WTC11 (cell line): ENCODE data around the gene GSN. TPM values are rescaled to one million over a fixed set of nuclear protein-coding genes. Genes with fewer than 3 reads are reported as not detected.

ENCODE experiments used
- ATAC-seq: fragments of 200-7000 bp; cut with Tn5 transposase; 2 replicates; pipeline ENCODE4 v1.10.0; 2021; ENCODE audit warnings: mild to moderate bottlenecking, moderate library complexity
- Bru-seq: library from RNA; stranded (reverse); fragments of 400-500 nt; gene quantifications from one replicate; lab custom pipeline; 2021; lab: Mats Ljungman, UMichigan
- CTCF ChIA-PET: fragments of 300-600 bp; sonication (Branson Sonifier 250); formaldehyde crosslinking; loops from one replicate; lab custom pipeline; 2021; ENCODE audit warnings: antibody characterized with exemption; lab: Charles Lee
- POLR2A ChIA-PET: fragments of 350-600 bp; sonication (Branson Sonifier 250); formaldehyde crosslinking; loops from one replicate; lab custom pipeline; 2021; ENCODE audit warnings: antibody characterized with exemption; lab: Charles Lee
- DNase-seq: peaks from one replicate; pipeline ENCODE4 v3.0.0; 2021; ENCODE audit warnings: low spot score
- H3K27ac Mint-ChIP-seq: 2 replicates; pipeline ENCODE4 v1.8.0; 2021; ENCODE audit warnings: mixed read lengths
- H3K27me3 Mint-ChIP-seq: 2 replicates; pipeline ENCODE4 v1.8.0; 2021; ENCODE audit warnings: low read depth, mild to moderate bottlenecking, moderate library complexity, mixed read lengths
- H3K36me3 Mint-ChIP-seq: 2 replicates; pipeline ENCODE4 v1.8.0; 2021; ENCODE audit warnings: mixed read lengths
- H3K4me1 Mint-ChIP-seq: 2 replicates; pipeline ENCODE4 v1.8.0; 2022; ENCODE audit warnings: mixed read lengths
- H3K4me3 Mint-ChIP-seq: 2 replicates; pipeline ENCODE4 v1.8.0; 2021; ENCODE audit warnings: mild to moderate bottlenecking, moderate library complexity, mixed read lengths
- H3K9me3 Mint-ChIP-seq: 2 replicates; pipeline ENCODE4 v1.8.0; 2021; ENCODE audit warnings: mixed read lengths
- CREB1 ChIP-seq: sonication (generic); formaldehyde crosslinking; IDR thresholded peaks from 2 replicates; pipeline ENCODE4 v1.8.0; 2023; ENCODE audit warnings: mild to moderate bottlenecking, missing genetic modification reagents
- CREM ChIP-seq: sonication (generic); formaldehyde crosslinking; IDR thresholded peaks from 2 replicates; pipeline ENCODE4 v1.8.1; 2022; ENCODE audit warnings: mild to moderate bottlenecking, missing genetic modification reagents, moderate library complexity
- ESRRA ChIP-seq: sonication (generic); formaldehyde crosslinking; IDR thresholded peaks from 2 replicates; pipeline ENCODE4 v1.8.1; 2022; ENCODE audit warnings: mild to moderate bottlenecking, missing genetic modification reagents, borderline replicate concordance
- MAX ChIP-seq: sonication (generic); formaldehyde crosslinking; IDR thresholded peaks from 2 replicates; pipeline ENCODE4 v1.8.0; 2022; ENCODE audit warnings: mild to moderate bottlenecking, missing genetic modification reagents
- SP1 ChIP-seq: sonication (generic); formaldehyde crosslinking; conservative IDR thresholded peaks from 2 replicates; pipeline ENCODE4 v1.8.1; 2022; ENCODE audit warnings: missing genetic modification reagents
- STAT6 ChIP-seq: sonication (generic); formaldehyde crosslinking; conservative IDR thresholded peaks from 2 replicates; pipeline ENCODE4 v1.8.1; 2023; ENCODE audit warnings: mild to moderate bottlenecking, low read depth, missing genetic modification reagents, moderate library complexity
- TP53 ChIP-seq: sonication (generic); formaldehyde crosslinking; IDR thresholded peaks from 2 replicates; pipeline ENCODE4 v1.8.1; 2023; ENCODE audit warnings: mild to moderate bottlenecking, missing genetic modification reagents
- USF1 ChIP-seq: sonication (generic); formaldehyde crosslinking; IDR thresholded peaks from 2 replicates; pipeline ENCODE4 v1.8.0; 2022; ENCODE audit warnings: mild to moderate bottlenecking, missing genetic modification reagents
- ZNF281 ChIP-seq: sonication (generic); formaldehyde crosslinking; IDR thresholded peaks from 2 replicates; pipeline ENCODE4 v1.8.0; 2023; ENCODE audit warnings: mild to moderate bottlenecking, missing genetic modification reagents
- ZSCAN18 ChIP-seq: fragments of 250-450 bp; sonication (Bioruptor Pico); IDR thresholded peaks from 2 replicates; pipeline ENCODE4 v2.1.2; 2022; ENCODE audit warnings: mild to moderate bottlenecking, moderate library complexity
- long read RNA-seq, 3 experiments: library from RNA in 1 of 3; library from capped mRNA in 1 of 3; library from polyadenylated mRNA in 1 of 3; unstranded in 2 of 3; stranded (forward) in 1 of 3; transcript quantifications; one replicate each; pipeline ENCODE4 v2.0.0, GENCODE V29; 2021
- total RNA-seq: library from RNA; stranded (reverse); gene quantifications from 3 replicates; pipeline ENCODE4 v1.2.3, GENCODE V29; 2021
- TF ChIP-seq, protein P1 (sequence below): sonication (generic); formaldehyde crosslinking; IDR thresholded peaks from 2 replicates; pipeline ENCODE4 v1.8.1; 2023; ENCODE audit warnings: mild to moderate bottlenecking, missing genetic modification reagents, moderate library complexity
- TF ChIP-seq, protein P2 (sequence below): sonication (generic); formaldehyde crosslinking; IDR thresholded peaks from 2 replicates; pipeline ENCODE4 v1.8.1; 2023; ENCODE audit warnings: mild to moderate bottlenecking, missing genetic modification reagents
- TF ChIP-seq, protein P3 (sequence below): sonication (generic); formaldehyde crosslinking; IDR thresholded peaks from 2 replicates; pipeline ENCODE4 v1.8.1; 2022; ENCODE audit warnings: mild to moderate bottlenecking, moderate library complexity, missing genetic modification reagents

Gene GSN
- 47.0 to 57.3 TPM (median 54.9 TPM) in 3 replicates for total RNA-seq
- Bru-seq, nascent RNA = percentile 41 among the genes with signal in this experiment
- long read RNA-seq, experiment 1, transcript GSN-204 (17 exons, 2,657 nt) = major isoform, 5 of 179 reads
- long read RNA-seq, experiment 1, partial matches to known transcripts = 25 of 179 reads
- long read RNA-seq, experiment 1, other reads (novel, unspliced or antisense) = 146 of 179 reads
- long read RNA-seq, experiment 2, partial matches to known transcripts = 51 of 96 reads
- long read RNA-seq, experiment 2, other reads (novel, unspliced or antisense) = 44 of 96 reads
- long read RNA-seq, experiment 3, partial matches to known transcripts = 2 of 6 reads
- long read RNA-seq, experiment 3, other reads (novel, unspliced or antisense) = 4 of 6 reads

DNA sequence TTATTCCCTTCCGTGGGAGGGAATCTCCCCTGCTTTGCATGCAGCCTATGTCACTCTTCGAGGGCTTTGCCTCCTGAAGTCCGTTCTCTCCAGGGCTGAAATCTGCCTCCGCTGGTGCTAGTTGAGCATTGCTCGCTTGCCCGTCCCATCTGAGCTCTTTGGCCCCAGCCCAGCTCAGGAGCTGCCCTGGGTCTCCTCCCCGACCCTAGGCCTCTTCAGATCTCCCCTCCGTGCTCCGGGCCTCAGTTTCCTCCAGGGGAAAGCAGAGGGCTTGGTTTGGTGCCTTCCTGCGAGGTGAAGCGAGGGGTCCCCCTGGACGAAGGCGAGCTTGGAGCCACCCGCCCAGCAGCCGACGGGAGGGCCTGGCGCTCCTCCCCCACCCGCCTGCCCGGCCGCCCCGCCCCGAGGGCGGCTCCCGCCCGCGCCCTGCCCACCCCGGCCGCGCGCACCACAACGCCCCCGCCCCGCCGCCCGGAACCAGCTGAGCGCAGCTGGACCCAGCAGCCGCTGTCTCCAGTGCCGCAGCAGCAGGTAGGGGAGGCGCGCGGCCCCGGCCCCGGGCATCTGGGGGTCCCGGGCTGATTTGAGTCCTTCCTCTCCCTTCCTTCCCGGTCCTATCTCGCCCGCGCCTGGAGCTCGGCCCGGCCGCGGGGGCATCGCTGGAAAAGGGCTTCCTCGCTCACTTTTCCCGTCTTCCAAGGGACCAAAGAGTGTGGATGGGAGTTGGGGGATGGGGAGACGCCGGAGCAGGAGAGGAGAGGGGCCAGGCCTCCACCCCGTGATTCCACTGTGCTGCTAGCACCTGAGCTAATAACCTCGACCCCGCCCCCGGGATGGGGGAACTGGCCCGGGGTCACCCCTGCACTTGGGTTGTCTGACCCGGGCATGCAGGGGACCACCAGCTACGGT, at the start of gene GSN:
TSS of gene GSN (plus strand) at position 474 of the 909 bp plus-strand sequence. CDS start 33,810 bp downstream, outside the sequence.
- POLR2A ChIA-PET = interaction anchor here (0.9 to 2.1 kb wide), 7 partner anchors 8 to 52 kb away, joined by 3 to 9 read pairs (median 6); no protein-coding TSS in a partner anchor
- CTCF ChIA-PET = interaction anchor here (1.0 to 4.3 kb wide), 16 partner anchors 8 to 287 kb away, joined by 3 to 74 read pairs (median 5); partner anchors contain the start of gene RAB14
- ATAC-seq (peak; percentile 77), DNase-seq (peak; percentile 84)
- H3K4me3 Mint-ChIP-seq = peak within 1 kb of the TSS; percentile 83
- H3K36me3 Mint-ChIP-seq = no peaks in the 10 kb centered on the region
- peak within 1 kb of the TSS; percentile 41 for H3K27ac Mint-ChIP-seq
- no peaks in the 10 kb centered on the region for H3K9me3 Mint-ChIP-seq
- TF ChIP-seq CREM (CRISPR knock-in tag) = 0 out of 2 replicates have a peak, but pooled peaks have one; percentile 16
- peak; percentile 43; the same call in 1 of the 2 replicates for TF ChIP-seq MAX (CRISPR knock-in tag)
- no peak for TF ChIP-seq STAT6
- TF ChIP-seq TP53 (CRISPR knock-in tag) = peak; percentile 70; the same call in 1 of the 2 replicates
- 0 out of 2 replicates have a peak, but pooled peaks have one; percentile 41 for TF ChIP-seq CREB1 (CRISPR knock-in tag)
- TF ChIP-seq, protein P1, sequence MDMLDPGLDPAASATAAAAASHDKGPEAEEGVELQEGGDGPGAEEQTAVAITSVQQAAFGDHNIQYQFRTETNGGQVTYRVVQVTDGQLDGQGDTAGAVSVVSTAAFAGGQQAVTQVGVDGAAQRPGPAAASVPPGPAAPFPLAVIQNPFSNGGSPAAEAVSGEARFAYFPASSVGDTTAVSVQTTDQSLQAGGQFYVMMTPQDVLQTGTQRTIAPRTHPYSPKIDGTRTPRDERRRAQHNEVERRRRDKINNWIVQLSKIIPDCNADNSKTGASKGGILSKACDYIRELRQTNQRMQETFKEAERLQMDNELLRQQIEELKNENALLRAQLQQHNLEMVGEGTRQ = peak; percentile 15; the same call in 1 of the 2 replicates
- no peak for TF ChIP-seq ESRRA
- TF ChIP-seq ZSCAN18 (CRISPR knock-in tag) = no peak
- 0 out of 2 replicates have a peak, but pooled peaks have one; percentile 20 for TF ChIP-seq SP1
- TF ChIP-seq USF1 = no peak
- peak; percentile 6; the same call in 1 of the 2 replicates for TF ChIP-seq ZNF281 (CRISPR knock-in tag)
- TF ChIP-seq, protein P2, sequence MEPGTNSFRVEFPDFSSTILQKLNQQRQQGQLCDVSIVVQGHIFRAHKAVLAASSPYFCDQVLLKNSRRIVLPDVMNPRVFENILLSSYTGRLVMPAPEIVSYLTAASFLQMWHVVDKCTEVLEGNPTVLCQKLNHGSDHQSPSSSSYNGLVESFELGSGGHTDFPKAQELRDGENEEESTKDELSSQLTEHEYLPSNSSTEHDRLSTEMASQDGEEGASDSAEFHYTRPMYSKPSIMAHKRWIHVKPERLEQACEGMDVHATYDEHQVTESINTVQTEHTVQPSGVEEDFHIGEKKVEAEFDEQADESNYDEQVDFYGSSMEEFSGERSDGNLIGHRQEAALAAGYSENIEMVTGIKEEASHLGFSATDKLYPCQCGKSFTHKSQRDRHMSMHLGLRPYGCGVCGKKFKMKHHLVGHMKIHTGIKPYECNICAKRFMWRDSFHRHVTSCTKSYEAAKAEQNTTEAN (CRISPR knock-in tag) = 0 out of 2 replicates have a peak, but pooled peaks have one; percentile 12
- TF ChIP-seq, protein P3, sequence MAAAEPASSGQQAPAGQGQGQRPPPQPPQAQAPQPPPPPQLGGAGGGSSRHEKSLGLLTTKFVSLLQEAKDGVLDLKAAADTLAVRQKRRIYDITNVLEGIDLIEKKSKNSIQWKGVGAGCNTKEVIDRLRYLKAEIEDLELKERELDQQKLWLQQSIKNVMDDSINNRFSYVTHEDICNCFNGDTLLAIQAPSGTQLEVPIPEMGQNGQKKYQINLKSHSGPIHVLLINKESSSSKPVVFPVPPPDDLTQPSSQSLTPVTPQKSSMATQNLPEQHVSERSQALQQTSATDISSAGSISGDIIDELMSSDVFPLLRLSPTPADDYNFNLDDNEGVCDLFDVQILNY (CRISPR knock-in tag) = peak; percentile 48; the same call in 1 of the 2 replicates
- peaks cover 57% of the 10 kb centered on the region for H3K27me3 Mint-ChIP-seq
- H3K4me1 Mint-ChIP-seq = peaks cover 51% of the 10 kb centered on the region
